Epithelial cell of proximal tubule (primary cell): ENCODE data around the gene PDE4D. TPM values are rescaled to one million over a fixed set of nuclear protein-coding genes. Genes with fewer than 3 reads are reported as not detected.
"Not testable (repeated sequence)": the region's sequence is repeated elsewhere in the genome, so short reads cannot be mapped to it uniquely, and the experiment has no call there.

ENCODE experiments used
- DNase-seq: peaks from one replicate; pipeline ENCODE4 v3.0.0-alpha.2; 2011; ENCODE audit warnings: low read depth
- H3K4me3 ChIP-seq: 2 replicates; pipeline ENCODE4 v1.5.1; 2011; ENCODE audit warnings: low read depth, mild to moderate bottlenecking, low read length
- CTCF ChIP-seq: conservative IDR thresholded peaks from 2 replicates; pipeline ENCODE4 v1.5.1; 2012; ENCODE audit warnings: low read depth, mild to moderate bottlenecking, low read length
- total RNA-seq: library from RNA; depleted of rRNA; stranded (reverse); fragments of >200 nt; gene quantifications from 2 replicates; pipeline ENCODE4 v1.2.3, GENCODE V29; 2015

PDE4D gene
- total RNA-seq, 1 donor from 2014 or later, result 18.4 TPM

DNA sequence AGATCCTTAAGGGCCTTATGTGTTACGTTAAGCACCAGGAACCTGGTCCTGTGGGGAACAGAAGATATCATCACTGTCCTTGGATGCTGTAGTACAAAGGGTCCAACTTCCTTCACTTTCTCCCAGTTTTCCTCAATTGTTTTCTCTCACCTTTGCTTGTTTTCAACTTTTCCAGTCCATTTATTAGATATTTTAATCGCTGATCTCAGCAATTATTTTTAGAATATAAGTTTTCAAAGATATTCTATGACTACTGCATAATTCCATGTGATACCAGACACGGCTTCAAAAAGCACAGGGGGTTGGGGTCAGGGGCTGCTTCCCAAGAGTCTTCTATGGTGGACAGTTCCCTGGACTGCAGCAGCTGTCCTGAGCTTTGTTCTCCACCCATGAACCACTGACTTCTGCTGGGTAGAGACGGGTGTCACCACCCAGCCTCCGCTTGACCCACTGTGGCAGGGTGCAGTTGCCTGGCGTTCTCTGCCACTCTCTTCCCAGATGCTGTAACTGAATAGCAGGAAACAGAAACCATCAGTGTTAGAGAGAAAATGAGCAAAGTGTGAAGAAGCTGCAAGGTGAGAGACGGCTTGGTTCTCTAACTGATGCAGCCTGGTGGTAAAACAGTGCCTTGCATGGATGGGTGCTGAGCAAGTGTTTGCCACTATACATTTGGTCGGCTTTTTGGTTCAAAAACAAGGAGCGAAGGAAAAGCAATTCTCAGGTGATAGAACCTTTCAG, 927.7 kb downstream of the PDE4D start:
- no peak overlapping the region for H3K4me3 ChIP-seq
- DNase-seq, result no peak
- TF ChIP-seq CTCF, result peak; percentile 22

DNA sequence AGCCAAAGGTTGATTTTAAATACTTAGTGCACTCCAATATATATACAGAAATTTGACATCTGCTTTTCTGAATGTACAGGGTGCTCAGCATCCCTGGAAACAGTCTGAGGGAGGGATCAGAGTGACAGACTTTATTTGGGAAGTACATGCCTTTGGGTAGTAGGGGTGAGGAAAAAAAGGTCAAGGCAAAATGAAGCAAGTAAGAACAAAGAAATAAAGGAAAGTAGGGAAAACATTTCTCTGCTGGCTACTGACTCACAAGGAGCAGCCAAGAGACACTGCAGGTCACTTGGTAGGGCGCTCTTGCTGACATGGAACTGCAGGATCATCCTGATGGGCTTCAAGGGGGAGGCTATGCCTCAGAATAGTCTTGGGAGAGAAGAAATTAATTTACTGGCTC, 929.7 kb downstream of the PDE4D start:
- DNase-seq, result no peak
- H3K4me3 ChIP-seq, result no peak overlapping the region
- TF ChIP-seq CTCF, result no peak

GRCh38 chr5:58963361-58963760, 930.2 kb downstream of the PDE4D start:
- DNase-seq, result peak; percentile 82
- no peak for TF ChIP-seq CTCF
- no peak overlapping the region for H3K4me3 ChIP-seq

GRCh38 chr5:58961631-58962280, 931.8 kb downstream of the PDE4D start:
- no peak overlapping the region for H3K4me3 ChIP-seq
- no peak for TF ChIP-seq CTCF
- DNase-seq, result no peak

GRCh38 chr5:58958701-58959100, 934.8 kb downstream of the PDE4D start:
- DNase-seq, result no peak
- no peak overlapping the region for H3K4me3 ChIP-seq
- no peak for TF ChIP-seq CTCF

DNA sequence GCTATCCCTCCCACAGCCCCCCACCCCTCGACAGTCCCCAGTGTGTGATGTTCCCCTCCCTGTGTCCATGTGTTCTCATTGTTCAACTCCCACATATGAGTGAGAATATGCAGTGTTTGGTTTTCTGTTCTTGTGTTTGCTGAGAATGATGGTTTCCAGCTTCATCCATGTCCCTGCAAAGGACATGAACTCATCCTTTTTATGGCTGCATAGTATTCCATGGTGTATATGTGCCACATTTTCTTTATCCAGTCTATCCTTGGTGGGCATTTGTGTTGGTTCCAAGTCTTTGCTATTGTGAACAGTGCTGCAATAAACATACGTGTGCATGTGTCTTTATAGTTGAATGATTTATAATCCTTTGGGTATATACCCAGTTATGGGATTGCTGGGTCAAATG, 940.3 kb downstream of the PDE4D start:
- not testable (repeated sequence) for DNase-seq, H3K4me3 ChIP-seq

DNA sequence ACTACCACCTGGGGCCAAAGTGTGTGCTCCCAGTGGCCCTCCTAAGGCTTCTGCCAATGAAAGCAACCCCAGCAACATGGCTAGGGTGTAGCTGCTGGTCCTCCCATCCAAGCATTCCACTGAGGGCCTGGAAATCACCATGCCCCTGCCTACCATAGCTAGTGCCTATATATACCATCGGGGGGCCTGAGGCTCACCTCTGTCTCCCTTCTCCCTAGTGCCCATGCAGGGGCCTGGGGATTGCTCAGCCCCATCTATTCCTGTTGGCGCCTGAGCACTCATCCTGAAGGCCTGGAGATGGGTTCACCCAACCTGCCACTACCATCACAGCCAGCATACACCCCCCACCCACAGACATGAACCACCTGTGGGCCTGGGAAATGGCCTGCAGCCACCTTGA, 943.3 kb downstream of the PDE4D start:
- H3K4me3 ChIP-seq, result no peak overlapping the region
- TF ChIP-seq CTCF, result no peak
- no peak for DNase-seq
